SKM-1 (cell line): ENCODE data around the gene PDE6G.
A peak's percentile ranks its signal among the peaks of the same experiment; 100 is the strongest.

ENCODE experiments used
- DNase-seq: peaks from one replicate; lab custom pipeline; 2025; ENCODE audit not compliant: unreplicated experiment; lab: John Stamatoyannopoulos, UW

The PDE6G gene

DNA sequence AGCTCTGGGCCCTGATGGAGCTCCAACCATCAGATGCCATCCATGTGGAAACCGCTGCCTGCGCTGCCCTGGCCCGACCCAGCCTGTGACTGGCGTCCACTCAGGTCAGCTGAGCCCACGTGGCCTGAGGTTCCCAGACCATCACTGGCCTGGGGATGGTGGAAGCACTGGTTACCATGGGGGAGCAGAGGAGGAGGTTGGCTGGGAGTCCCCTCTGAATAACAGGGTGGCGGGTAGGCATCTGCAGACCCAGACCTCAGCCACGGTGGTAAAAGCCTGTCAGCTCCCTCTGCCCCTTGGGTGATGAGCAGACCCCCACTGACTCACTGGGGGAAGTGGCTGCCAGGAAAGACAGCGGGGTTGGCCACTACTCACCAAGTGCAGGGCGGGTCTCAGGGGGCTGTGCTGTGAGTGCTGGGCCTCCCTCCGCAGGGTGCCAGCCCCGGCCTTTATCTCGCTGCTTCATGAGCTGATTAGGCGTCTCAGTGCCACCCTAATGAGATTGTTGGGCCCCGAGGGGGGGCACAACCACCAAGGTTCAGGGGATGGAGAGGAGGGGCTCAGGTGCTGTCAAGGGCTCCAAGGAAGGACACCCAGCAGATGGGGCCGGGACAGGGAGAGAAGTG lies at the start of gene PDE6G:
PDE6G (minus strand) TSS at position 425 of the 626 bp plus-strand sequence. CDS start 3,237 bp downstream, outside the sequence.
- no peak for DNase-seq

DNA sequence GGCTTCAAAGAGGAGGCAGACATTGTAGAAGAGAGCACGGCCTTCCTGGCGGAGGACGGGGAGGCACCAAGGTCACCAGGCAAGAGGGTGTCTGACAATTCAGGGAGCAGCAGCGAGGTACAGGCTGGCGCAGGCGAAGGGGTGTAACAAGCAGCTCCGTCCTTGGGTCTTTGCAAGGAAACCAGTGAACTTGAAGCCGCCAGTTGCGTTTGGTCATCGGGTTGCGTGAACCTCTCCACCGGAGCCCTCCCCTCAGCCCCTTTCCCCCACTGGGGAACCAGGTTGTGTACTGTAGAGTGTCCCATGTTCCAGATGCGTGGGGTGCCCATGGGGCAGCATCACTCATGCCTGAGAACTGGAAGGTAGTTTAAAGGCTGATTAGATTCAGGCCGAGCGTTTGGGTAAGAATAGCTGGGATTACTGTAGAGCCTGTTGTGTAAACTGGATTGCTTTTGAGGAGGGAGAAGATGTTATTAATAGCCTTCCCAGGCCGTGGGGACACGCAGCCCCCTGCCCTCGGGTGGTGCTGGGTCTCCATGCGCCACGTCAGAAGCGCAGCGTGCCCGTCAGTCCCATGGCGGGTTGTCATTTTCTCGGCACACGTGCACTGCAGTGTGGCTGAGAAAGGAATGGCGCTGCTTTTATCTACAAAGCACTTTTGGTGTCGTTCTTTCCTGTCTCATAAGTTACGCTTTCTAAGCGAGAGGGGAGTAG lies 49.3 kb upstream of the PDE6G start:
- DNase-seq: no peak

DNA sequence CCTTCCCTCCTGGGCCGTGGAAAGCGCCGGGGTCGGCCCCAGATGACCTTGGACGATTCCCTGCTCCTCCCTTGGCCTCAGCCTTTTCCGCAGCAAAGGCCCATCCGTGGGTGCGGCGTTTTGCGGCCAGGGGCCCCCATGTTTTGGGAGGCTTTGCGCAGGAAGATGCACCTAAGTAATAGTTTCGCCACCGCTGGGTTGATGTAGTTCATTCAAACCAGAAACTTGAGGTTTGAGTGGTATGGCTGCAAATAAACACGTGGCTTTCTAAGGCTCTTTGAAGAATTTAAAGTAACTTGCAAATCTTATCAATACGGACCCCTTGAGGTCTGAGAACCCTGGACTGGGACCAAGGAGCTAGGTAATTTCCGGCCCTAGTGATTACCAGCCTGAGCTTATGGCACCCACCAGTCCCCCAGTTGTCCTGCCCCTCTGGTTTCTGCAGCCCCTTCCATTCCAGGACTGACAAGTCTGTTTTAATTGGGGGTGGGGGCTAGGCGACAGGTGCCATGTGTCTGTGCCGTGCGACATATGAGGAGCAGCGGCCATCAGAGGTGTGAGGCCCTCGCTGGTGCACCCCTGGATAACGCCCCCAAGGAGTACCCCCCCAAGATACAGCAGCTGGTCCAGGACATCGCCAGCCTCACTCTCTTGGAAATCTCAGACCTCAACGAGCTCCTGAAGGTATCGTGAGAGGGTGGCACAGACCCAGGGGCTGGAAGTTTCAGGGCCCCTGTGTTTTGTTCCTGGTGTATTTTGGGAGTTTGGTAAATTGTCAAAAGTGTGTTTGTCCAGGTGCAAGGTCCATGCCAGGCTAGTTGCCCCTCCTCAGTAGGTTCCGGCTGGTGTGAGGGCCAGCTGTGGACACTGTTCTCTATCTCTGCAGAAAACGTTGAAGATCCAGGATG lies 47.7 kb upstream of the PDE6G start:
- DNase-seq: no peak

DNA sequence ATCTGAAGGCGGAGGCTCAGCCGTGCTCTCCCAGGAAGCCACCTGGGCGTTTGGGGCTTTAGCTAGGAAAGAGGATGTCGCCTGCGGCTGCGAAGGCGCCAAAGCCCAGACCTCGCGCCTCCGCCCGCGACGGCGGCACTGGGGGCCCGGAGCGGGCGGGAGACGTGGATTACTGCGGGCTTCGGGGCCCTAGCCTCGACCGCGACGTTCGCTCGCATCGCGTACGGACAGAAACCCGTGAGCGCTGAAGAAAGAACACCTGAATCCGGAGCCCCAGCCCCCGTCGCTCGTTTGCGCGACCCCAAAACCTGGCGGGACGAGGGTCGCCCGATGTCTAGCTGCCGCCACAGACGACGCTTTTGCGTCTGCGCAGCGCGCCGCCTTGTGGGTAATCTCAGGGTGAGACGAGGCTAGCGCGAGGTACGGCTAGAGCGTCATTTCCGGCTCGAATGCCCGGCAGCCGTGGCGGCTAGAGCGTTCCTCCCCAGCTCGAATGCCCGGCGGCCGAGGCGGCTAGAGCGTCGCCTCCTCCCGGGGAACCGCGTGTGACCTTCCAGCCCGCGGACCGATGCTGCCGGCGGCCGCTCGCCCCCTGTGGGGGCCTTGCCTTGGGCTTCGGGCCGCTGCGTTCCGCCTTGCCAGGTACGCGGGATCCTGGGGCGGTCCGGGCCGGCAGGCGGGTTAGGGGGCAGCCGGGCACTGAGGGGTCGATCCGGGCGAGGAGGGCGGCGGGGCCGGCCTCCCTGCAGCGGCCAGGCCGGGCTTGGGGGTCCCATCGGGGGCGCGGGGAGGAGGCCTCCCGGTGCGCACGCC lies 46.8 kb upstream of the PDE6G start, which contains the start of gene MRPL12:
MRPL12 (plus strand) TSS at position 434 of the 813 bp plus-strand sequence; CDS start at position 569, 135 bp downstream.
- DNase-seq: peak; percentile 75

DNA sequence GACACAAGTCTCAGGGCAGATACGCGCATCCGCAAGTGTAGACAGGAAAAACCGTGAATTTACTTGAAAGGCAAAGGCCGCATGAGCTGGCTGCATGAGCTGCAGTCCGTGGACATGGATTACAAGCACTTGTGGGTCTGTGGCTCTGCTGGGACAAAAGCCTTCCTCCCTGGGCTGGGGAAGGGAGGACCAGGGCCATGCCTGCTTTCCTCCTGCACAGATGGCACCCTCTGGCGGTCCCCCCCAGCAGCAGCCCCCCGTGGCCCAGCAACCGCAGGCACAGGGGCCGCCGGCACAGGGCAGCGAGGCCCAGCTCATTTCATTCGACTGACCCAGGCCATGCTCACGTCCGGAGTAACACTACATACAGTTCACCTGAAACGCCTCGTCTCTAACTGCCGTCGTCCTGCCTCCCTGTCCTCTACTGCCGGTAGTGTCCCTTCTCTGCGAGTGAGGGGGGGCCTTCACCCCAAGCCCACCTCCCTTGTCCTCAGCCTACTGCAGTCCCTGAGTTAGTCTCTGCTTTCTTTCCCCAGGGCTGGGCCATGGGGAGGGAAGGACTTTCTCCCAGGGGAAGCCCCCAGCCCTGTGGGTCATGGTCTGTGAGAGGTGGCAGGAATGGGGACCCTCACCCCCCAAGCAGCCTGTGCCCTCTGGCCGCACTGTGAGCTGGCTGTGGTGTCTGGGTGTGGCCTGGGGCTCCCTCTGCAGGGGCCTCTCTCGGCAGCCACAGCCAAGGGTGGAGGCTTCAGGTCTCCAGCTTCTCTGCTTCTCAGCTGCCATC lies 45.1 kb upstream of the PDE6G start:
- DNase-seq: no peak

DNA sequence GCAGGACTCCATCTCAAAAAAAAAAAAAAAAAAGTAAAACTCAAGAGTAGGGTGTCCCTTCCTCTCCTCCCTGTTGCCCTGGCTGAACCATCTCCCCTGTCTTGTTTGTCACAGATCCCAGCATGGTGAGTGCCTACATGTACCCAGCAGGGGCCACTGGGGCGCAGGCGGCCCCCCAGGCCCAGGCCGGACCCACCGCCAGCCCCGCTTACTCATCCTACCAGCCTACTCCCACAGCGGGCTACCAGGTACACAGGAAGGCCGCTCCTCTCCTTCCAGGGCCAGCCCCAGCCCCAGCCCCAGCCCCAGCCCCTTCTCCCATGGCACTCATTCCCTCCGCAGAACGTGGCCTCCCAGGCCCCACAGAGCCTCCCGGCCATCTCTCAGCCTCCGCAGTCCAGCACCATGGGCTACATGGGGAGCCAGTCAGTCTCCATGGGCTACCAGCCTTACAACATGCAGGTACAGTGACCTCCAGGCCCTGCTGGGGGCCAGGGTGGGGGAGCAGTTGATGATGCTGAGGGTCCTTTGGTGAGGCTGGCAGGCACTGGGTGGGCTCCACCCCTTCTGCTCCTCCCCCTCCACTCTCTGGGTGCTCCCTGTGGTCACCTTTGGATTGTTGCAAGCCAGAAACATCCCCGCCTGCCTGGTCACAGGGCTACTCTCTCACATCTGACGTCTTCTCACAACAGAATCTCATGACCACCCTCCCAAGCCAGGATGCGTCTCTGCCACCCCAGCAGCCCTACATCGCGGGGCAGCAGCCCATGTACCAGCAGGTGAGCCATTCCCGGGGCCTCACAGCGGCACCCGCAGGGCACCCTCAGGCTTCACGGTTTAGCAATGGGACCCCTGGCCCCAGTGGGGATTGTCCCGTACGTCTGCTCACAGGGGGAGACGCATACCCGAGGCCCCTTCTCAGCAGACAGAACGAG lies 44.3 kb upstream of the PDE6G start:
- no peak for DNase-seq

DNA sequence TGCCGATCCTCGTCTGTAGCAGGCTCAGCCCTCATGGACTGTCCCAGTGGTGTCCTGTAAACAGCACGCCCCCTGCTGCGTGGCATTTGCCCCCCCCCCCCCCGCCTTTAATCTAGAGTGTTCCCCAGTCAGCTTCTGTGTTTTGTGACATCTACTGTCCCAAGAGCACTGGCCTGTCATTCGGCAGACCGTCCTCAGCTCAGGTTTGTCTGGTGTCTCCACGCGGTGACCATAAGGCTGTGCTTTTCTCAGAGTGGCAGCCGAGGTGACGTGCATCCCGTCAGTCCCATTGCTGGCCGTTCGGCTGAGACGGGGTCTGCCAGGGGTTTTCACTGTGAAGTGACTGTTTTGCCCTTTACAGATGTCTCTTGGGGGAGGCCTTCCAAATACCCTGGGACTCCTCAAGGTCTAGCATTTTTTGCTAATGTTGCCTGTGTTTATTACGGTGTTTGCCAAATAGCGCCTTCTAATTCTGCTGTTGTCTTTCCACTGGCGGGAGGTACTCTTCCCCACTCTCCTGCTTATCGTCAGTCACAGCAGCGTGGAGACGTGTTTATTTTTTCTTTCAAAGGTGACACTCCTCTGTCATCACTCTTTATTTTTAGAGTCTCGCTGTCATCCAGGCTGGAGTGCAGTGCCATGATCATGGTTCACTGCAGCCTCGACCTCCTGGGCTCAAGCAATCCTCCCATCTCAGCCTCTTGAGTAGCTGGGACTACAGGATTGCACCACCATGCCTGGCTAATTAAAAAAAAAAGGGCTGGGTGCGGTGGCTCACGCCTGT lies 41.1 kb upstream of the PDE6G start:
- no peak for DNase-seq

DNA sequence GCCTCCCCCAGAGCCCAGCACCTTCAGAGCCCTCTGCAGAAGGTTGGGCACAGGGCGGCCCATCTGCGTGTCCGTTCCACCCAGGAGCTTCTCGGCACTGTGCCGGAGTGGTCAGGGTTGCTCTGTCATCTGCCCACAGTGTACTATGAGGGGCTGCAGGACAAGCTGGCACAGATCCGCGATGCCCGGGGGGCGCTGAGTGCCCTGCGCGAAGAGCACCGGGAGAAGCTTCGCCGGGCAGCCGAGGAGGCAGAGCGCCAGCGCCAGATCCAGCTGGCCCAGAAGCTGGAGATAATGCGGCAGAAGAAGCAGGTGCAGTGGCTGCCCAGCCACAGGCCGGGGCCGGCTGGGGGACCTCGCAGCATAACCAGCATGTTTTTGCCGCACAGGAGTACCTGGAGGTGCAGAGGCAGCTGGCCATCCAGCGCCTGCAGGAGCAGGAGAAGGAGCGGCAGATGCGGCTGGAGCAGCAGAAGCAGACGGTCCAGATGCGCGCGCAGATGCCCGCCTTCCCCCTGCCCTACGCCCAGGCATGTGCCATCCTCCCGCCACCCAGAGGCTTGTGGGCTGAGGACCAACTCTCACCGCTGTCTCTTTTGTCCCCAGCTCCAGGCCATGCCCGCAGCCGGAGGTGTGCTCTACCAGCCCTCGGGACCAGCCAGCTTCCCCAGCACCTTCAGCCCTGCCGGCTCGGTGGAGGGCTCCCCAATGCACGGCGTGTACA lies 40.0 kb upstream of the PDE6G start:
- DNase-seq: no peak

DNA sequence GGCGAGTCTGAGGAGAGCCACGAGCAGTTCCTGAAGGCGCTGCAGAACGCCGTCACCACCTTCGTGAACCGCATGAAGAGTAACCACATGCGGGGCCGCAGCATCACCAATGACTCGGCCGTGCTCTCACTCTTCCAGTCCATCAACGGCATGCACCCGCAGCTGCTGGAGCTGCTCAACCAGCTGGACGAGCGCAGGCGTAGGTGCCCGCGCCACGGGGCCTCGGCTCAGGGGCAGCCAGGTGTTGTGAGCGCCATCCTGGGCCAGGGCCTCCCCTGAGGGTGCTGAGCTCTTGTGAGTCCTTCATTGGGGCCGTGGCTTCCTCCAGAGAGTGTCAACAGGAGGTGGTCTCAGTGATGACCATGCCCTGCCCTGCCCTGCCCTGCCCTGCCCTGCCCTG lies 39.5 kb upstream of the PDE6G start:
- no peak for DNase-seq

DNA sequence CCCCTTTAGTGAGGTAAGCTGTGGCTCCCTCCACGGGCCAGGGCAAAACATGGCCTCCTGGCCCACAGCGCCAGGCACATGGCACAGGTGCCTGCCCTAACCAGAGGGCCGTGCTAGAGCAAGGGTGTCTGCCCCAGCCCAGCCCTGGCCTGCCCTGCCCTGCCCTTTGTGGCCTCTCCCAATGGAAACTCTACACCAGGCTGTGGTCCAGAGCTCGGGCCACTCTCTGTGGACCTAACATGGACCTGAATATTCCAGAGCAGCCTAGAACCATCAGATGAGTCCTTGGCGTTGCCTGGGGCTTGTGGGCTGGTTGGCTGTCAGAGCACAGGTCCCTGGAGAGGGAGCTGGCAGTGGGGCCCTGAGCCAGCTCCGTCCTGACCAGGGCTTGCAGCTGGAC lies 38.9 kb upstream of the PDE6G start:
- no peak for DNase-seq

DNA sequence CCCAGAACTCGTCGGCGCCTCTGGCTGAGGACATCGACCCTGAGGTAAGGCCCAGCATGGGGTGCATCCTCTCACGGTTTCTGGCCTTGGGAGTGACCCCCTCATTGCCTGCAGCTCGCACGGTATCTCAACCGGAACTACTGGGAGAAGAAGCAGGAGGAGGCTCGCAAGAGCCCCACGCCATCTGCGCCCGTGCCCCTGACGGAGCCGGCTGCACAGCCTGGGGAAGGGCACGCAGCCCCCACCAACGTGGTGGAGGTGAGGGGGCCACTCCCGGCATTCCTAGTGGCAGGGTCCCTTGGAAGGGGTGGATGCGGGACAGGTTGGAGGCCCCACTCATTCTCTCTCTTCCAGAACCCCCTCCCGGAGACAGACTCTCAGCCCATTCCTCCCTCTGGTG lies 38.5 kb upstream of the PDE6G start:
- no peak for DNase-seq

DNA sequence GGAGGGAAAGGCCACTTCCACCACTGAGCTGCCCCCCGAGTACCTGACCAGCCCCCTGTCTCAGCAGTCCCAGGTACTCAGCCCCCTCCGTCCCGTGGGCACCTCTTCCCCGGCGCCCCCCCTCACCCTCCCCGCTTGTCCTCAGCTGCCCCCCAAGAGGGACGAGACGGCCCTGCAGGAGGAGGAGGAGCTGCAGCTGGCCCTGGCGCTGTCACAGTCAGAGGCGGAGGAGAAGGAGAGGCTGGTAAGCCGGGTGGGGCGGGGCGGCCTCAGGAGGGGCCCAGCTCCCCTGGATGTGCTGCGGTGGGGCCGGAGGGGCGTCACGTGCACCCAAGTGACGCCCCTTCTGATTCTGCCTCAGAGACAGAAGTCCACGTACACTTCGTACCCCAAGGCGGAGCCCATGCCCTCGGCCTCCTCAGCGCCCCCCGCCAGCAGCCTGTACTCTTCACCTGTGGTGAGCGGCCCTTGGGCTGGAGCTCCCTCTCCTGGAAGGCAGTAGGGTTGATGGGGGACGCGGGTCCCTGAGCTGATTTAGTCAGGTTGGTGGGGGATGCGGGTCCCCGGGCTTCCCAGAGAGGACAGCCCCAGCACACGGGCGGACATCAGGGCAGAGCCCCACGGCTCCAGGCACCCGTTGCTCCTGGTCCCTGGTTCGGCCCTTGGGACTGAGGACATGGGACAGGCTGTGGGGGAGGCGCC lies 37.3 kb upstream of the PDE6G start:
- no peak for DNase-seq

DNA sequence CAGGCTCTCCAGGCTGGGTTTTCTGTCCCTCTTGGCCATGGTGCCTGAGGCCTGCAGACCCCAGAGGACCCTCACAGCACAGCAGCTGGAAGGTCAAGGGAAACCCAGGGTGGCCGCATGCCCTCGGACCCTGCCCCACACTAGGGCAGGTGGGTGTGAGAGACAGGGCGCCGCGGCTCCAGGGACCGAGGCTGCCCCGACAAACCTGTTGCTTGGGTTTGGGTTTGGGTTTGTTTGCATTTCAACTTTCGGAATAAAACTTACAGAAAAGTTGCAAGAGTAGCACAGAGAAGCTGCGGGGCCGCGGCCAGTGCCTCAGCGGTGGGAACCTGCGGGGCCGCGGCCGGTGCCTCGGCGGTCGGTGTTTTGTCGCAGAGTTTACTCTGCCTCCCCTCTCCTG lies 35.3 kb upstream of the PDE6G start:
- DNase-seq: no peak

DNA sequence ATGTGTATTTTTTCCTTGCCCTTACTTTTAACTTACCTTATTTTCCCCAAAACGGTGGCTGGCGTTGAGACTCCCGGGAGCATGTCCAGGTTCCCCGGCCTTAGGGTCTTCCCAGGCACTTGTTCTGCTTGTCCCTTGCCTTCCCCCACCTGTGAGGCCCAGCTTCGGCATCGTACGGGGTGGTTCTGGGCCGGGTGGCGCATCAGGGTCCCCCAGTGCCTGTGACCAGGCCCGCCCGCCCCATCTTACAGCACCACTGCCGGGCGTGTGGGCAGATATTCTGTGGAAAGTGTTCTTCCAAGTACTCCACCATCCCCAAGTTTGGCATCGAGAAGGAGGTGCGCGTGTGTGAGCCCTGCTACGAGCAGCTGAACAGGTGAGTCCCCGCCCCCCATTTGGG lies 34.9 kb upstream of the PDE6G start:
- no peak for DNase-seq

DNA sequence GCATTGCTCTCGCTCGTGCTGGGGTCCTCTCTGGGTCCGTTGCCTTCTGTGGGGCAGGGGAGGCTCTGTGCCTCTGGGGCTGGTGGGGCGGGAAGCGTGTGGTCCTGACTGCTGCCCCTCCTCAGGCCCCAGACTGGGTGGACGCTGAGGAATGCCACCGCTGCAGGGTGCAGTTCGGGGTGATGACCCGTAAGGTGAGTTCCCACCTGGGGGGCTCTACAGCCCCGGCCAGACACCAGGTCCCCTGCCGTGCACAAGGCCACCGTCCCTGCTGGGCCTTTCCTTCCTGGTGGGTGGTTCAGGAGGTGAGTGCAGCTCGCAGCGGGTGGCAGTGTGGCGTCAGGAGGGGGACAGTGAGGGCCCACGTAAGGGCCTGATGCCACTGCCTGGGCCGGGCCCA lies 34.2 kb upstream of the PDE6G start:
- no peak for DNase-seq

DNA sequence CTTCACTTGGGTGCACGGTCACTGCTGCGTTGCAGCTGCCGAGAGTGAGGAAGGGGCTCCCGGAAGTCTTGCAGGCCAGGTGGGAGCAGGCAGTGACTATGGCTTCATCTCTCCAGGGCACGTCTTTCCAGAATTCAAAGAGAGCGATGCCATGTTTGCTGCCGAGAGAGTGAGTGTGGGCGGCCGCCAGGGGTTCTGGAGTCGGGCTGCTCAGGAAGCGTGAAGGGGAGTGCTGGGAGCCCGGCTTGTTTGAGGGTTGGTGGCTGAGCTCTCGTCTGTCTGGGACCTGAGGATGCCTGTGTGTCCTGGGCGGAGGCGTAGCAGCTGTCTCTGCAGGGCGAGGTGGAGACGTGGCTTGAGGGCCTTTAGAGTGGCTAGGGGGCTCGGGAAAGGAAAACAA lies 33.7 kb upstream of the PDE6G start:
- no peak for DNase-seq

DNA sequence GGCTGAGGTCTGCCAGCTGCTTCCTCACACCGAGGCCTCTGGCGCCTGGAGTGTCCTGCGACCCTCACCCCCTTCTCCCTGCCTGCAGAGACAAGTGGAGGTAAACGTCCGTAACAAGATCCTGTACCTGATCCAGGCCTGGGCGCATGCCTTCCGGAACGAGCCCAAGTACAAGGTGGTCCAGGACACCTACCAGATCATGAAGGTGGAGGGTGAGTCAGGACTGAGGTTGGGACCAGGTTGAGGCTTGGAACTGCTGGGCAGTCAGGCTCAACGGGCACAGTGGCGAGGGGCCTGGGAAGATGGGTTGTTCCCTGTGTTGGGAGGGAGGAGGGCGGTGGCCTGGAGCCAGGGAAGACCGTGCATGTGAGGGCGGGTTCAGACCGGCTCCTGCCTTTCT lies 32.3 kb upstream of the PDE6G start:
- no peak for DNase-seq
